Activated CD8-positive, alpha-beta memory T cell treated with anti-CD3 and anti-CD28 coated beads, Interleukin-2, amount 50 U/mL, for 48 hours (primary cell): ENCODE data around the gene TMEM51.
"Not testable (repeated sequence)": the region's sequence is repeated elsewhere in the genome, so short reads cannot be mapped to it uniquely, and the experiment has no call there.

Experiments used
- DNase-seq: peaks from one replicate; pipeline ENCODE4 v3.0.0-alpha.2; 2020

Gene TMEM51

GRCh38 chr1:15128520-15129313 is 24.8 kb upstream of the TMEM51 start:
- peak; percentile 93 for DNase-seq

GRCh38 chr1:15129944-15130343 is 23.6 kb upstream of the TMEM51 start:
- DNase-seq, result no peak

GRCh38 chr1:15130607-15131006 is 22.9 kb upstream of the TMEM51 start:
- DNase-seq, result no peak

- DNase-seq, result no peak
These were observed 20.6 kb upstream of the TMEM51 start for GRCh38 chr1:15132965-15133364.

- DNase-seq, result no peak
These were observed 19.3 kb upstream of the TMEM51 start for GRCh38 chr1:15134285-15134684.

- DNase-seq, result not testable (repeated sequence)
These were observed 17.9 kb upstream of the TMEM51 start for GRCh38 chr1:15135604-15136003.

- no peak for DNase-seq
These were observed 15.7 kb upstream of the TMEM51 start for GRCh38 chr1:15137809-15138208.

GRCh38 chr1:15139654-15140350 is 13.7 kb upstream of the TMEM51 start:
- DNase-seq, result no peak

- no peak for DNase-seq
These were observed 11.5 kb upstream of the TMEM51 start for GRCh38 chr1:15141935-15142539.

- no peak for DNase-seq
These were observed 8.2 kb upstream of the TMEM51 start for GRCh38 chr1:15145327-15145726.

- DNase-seq, result no peak
These were observed 7.3 kb upstream of the TMEM51 start for GRCh38 chr1:15146142-15146680.

- no peak for DNase-seq
These were observed 6.6 kb upstream of the TMEM51 start for GRCh38 chr1:15146971-15147376.

GRCh38 chr1:15148004-15148403 is 5.5 kb upstream of the TMEM51 start:
- no peak for DNase-seq

- no peak for DNase-seq
These were observed 5.1 kb upstream of the TMEM51 start for GRCh38 chr1:15148475-15148874.

GRCh38 chr1:15148941-15149340 is 4.6 kb upstream of the TMEM51 start:
- DNase-seq, result no peak

GRCh38 chr1:15150376-15150775 is 3.2 kb upstream of the TMEM51 start:
- DNase-seq, result no peak

- DNase-seq, result no peak
These were observed 2.2 kb upstream of the TMEM51 start for GRCh38 chr1:15151377-15151806.

- no peak for DNase-seq
These were observed 1.7 kb upstream of the TMEM51 start for GRCh38 chr1:15151871-15152270.

- no peak for DNase-seq
These were observed 996 bp upstream of the TMEM51 start for GRCh38 chr1:15152318-15153183.

GRCh38 chr1:15153842-15154479 is 414 bp downstream of the TMEM51 start:
- DNase-seq, result peak; percentile 74

- no peak for DNase-seq
These were observed 1.0 kb downstream of the TMEM51 start for GRCh38 chr1:15154480-15155036.

- DNase-seq, result no peak
These were observed 1.6 kb downstream of the TMEM51 start for GRCh38 chr1:15155191-15155590.
